Measurements from ENCODE around the gene FBXO10. TPM values are rescaled to one million over a fixed set of nuclear protein-coding genes. Genes with fewer than 3 reads are reported as not detected.
A peak's percentile ranks its signal among the peaks of the same experiment; 100 is the strongest.

FBXO10 gene
- total and polyA plus RNA-seq, 10 of the 15 experiments (the other 5 are each of a cell fraction or from before 2014, with no cell fraction given) = 1.6 to 17.2 (median 9.6) TPM

- no peak for TF ChIP-seq PRDM15 (CRISPR knock-in tag; IDR thresholded peaks at IDR 0.05)
- TF ChIP-seq STAT1 (conservative IDR thresholded peaks at IDR 0.05) = peak; percentile 86; the same call in 1 of the 2 replicates
- TF ChIP-seq RELB (IDR thresholded peaks at IDR 0.05; ENCODE audit: low read depth) = peak; percentile 82; the same call in 1 of the 2 replicates
- TF ChIP-seq, protein P1, sequence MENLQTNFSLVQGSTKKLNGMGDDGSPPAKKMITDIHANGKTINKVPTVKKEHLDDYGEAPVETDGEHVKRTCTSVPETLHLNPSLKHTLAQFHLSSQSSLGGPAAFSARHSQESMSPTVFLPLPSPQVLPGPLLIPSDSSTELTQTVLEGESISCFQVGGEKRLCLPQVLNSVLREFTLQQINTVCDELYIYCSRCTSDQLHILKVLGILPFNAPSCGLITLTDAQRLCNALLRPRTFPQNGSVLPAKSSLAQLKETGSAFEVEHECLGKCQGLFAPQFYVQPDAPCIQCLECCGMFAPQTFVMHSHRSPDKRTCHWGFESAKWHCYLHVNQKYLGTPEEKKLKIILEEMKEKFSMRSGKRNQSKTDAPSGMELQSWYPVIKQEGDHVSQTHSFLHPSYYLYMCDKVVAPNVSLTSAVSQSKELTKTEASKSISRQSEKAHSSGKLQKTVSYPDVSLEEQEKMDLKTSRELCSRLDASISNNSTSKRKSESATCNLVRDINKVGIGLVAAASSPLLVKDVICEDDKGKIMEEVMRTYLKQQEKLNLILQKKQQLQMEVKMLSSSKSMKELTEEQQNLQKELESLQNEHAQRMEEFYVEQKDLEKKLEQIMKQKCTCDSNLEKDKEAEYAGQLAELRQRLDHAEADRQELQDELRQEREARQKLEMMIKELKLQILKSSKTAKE (IDR thresholded peaks at IDR 0.05; ENCODE audit: low read depth, poor library complexity, severe bottlenecking) = no peak
- no peak for TF ChIP-seq MEF2B (IDR thresholded peaks at IDR 0.05; ENCODE audit: partially characterized antibody, poor library complexity, severe bottlenecking)
- TF ChIP-seq ZNF384 (IDR thresholded peaks at IDR 0.05; ENCODE audit: borderline replicate concordance, low read depth, low read length) = no peak
- TF ChIP-seq, protein P2, sequence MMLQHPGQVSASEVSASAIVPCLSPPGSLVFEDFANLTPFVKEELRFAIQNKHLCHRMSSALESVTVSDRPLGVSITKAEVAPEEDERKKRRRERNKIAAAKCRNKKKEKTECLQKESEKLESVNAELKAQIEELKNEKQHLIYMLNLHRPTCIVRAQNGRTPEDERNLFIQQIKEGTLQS (IDR thresholded peaks at IDR 0.05; ENCODE audit: borderline replicate concordance, extremely low read depth, low read depth, low read length) = no peak
- no peak for TF ChIP-seq NRF1 (conservative IDR thresholded peaks at IDR 0.05; ENCODE audit: low read depth, low read length)
- TF ChIP-seq, protein P3, sequence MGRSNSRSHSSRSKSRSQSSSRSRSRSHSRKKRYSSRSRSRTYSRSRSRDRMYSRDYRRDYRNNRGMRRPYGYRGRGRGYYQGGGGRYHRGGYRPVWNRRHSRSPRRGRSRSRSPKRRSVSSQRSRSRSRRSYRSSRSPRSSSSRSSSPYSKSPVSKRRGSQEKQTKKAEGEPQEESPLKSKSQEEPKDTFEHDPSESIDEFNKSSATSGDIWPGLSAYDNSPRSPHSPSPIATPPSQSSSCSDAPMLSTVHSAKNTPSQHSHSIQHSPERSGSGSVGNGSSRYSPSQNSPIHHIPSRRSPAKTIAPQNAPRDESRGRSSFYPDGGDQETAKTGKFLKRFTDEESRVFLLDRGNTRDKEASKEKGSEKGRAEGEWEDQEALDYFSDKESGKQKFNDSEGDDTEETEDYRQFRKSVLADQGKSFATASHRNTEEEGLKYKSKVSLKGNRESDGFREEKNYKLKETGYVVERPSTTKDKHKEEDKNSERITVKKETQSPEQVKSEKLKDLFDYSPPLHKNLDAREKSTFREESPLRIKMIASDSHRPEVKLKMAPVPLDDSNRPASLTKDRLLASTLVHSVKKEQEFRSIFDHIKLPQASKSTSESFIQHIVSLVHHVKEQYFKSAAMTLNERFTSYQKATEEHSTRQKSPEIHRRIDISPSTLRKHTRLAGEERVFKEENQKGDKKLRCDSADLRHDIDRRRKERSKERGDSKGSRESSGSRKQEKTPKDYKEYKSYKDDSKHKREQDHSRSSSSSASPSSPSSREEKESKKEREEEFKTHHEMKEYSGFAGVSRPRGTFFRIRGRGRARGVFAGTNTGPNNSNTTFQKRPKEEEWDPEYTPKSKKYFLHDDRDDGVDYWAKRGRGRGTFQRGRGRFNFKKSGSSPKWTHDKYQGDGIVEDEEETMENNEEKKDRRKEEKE (IDR thresholded peaks at IDR 0.05) = no peak
- peak; percentile 84 for TF ChIP-seq MYC (IDR thresholded peaks at IDR 0.05; ENCODE audit: insufficient read depth, insufficient read length, insufficient replicate concordance, low read length, severe bottlenecking)
- peak; percentile 49 for TF ChIP-seq SIX5 (IDR thresholded peaks at IDR 0.05; ENCODE audit: low read depth, low read length, severe bottlenecking)
- TF ChIP-seq SMARCA5 (IDR thresholded peaks at IDR 0.05) = peak; percentile 37; the same call in 1 of the 2 replicates
- peak; percentile 92 for TF ChIP-seq GABPA (IDR thresholded peaks at IDR 0.05; ENCODE audit: low read depth)
- TF ChIP-seq SPI1 (IDR thresholded peaks at IDR 0.05; ENCODE audit: borderline replicate concordance, insufficient read depth, low read depth, low read length) = peak; percentile 74; the same call in 1 of the 2 replicates
- TF ChIP-seq NBN (IDR thresholded peaks at IDR 0.05) = peak; percentile 48
- TF ChIP-seq DPF2 (IDR thresholded peaks at IDR 0.05) = peak; percentile 66
- TF ChIP-seq IKZF2 (IDR thresholded peaks at IDR 0.05) = peak in 1 of 2 experiments; percentile 1; a peak in 1 of 4 replicates
Measured at GRCh38 chr9:37592108-37592951, 16.1 kb upstream of the FBXO10 start, which contains the start of gene TOMM5 (continued).
